GM23248 (cell line): ENCODE measurements around the gene RGMA.

ENCODE experiments used
- EZH2 ChIP-seq: fragments of 200-600 bp; sonication (generic); IDR thresholded peaks from 2 replicates; pipeline ENCODE4 v1.6.1; 2018; ENCODE audit warnings: antibody characterized with exemption, mild to moderate bottlenecking; ENCODE audit not compliant: insufficient read depth, poor library complexity, severe bottlenecking
- EZH2phosphoT487 ChIP-seq: fragments of 200-600 bp; sonication (generic); IDR thresholded peaks from 2 replicates; pipeline ENCODE4 v1.6.1; 2018; ENCODE audit warnings: antibody characterized with exemption, moderate library complexity, mild to moderate bottlenecking, low read depth; ENCODE audit not compliant: insufficient read depth

DNA sequence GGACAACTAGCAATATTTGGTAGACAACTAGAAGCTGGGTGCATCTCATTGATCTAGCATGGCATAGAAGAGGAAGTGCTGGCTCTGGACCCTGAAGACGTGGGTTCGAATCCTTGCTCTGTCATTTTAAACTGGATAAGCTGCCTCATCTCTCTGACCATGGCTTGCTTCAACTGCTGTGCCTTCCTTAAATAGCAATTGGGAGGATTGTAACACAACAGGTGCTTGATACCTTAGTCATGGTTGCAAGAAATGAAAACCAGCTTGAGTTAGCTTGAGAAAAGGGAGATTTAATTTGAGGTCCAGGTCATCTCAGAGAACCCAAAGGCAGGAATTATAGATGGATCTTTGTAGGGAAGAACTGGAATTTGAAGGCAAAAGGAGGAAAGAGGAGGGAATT lies 14.8 kb upstream of the RGMA start:
- TF ChIP-seq EZH2phosphoT487 = no peak
- no peak for TF ChIP-seq EZH2
